ENCODE data around the gene STK39.

Gene STK39

DNA sequence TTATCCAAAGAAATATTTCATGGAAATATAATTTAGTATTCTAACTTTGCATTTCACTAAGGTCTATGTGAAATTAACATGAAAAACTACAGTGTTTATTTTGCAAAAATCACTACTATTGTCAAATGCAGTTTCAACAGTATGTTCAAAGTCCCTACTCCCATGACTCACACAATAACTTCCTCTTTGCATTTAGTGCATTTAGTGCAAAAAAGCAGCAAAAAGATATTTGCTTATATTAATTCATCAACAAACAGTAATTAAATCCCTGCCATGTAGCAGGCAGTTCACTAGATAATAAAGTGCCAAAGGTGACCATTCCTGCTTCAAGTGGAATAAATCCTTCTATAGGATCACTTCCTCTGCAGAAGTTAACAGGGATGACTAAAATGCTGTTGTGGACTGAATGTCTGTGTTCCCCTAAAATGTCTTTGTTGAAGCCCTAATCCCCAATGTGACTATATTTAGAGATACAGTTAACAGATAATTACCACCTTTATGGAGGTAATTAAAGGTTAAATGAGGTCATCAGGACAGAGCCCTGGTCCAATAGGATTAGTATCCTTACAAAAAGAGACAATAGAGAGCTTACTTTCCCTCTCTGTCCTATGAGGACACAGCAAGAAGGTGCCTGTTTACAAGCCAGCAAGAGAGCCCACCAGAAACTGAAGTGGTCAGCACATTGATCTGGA is 61.7 kb downstream of the STK39 start:
- DNase-seq = no peak
- Histone ChIP-seq H3K27ac (ENCODE audit: low read length) (no peak overlapping the region), H3K79me2 (ENCODE audit: insufficient read depth, low read length) (peaks cover 15% of the 10 kb centered on the region; the same call in 1 of the 2 replicates), H3K9me3 (ENCODE audit: insufficient read depth, low read length, severe bottlenecking) (no peaks in the 10 kb centered on the region), H3K4me3 (ENCODE audit: low read depth in 1 of 2, low read length in 2 of 2) (no peak overlapping the region), H4K20me1 (ENCODE audit: insufficient read depth, low read length) (peaks cover 17% of the 10 kb centered on the region; the same call in 1 of the 2 replicates), H3K4me2 (ENCODE audit: insufficient read depth, low read length) (no peak overlapping the region), H3K27me3 (ENCODE audit: insufficient read depth, low read length, poor library complexity) (no peaks in the 10 kb centered on the region), H3K4me1 (ENCODE audit: insufficient read depth, low read length) (peaks cover 7% of the 10 kb centered on the region; the same call in 1 of the 2 replicates), H3K36me3 (ENCODE audit: insufficient read depth, low read length) (peaks cover 9% of the 10 kb centered on the region), H2AFZ (ENCODE audit: low read depth, low read length) (no peak overlapping the region), H3K9ac (ENCODE audit: low read depth, low read length) (no peak overlapping the region)
- ATAC-seq (ENCODE audit: insufficient read depth, low read depth) = no peak
- TF ChIP-seq CTCF (IDR thresholded peaks at IDR 0.05; ENCODE audit: borderline replicate concordance, extremely low read depth, low read length, poor library complexity, severe bottlenecking) (no peak), EZH2 (IDR thresholded peaks at IDR 0.05; ENCODE audit: borderline replicate concordance, low read depth, low read length, severe bottlenecking) (no peak)

GRCh38 chr2:168184681-168185513 is 62.5 kb downstream of the STK39 start:
- no peak for TF ChIP-seq CTCF (IDR thresholded peaks at IDR 0.05; ENCODE audit: borderline replicate concordance, extremely low read depth, low read length, poor library complexity, severe bottlenecking)
- TF ChIP-seq EZH2 (IDR thresholded peaks at IDR 0.05; ENCODE audit: borderline replicate concordance, low read depth, low read length, severe bottlenecking) = no peak
- no peak for ATAC-seq (ENCODE audit: insufficient read depth, low read depth)
- peaks cover 9% of the 10 kb centered on the region for H3K36me3 ChIP-seq (ENCODE audit: insufficient read depth, low read length)
- no peaks in the 10 kb centered on the region for H3K27me3 ChIP-seq (ENCODE audit: insufficient read depth, low read length, poor library complexity)
- H3K27ac ChIP-seq (ENCODE audit: low read length) = no peak overlapping the region
- DNase-seq = no peak
- H4K20me1 ChIP-seq (ENCODE audit: insufficient read depth, low read length) = peaks cover 13% of the 10 kb centered on the region; the same call in 1 of the 2 replicates
- H3K9me3 ChIP-seq (ENCODE audit: insufficient read depth, low read length, severe bottlenecking) = no peaks in the 10 kb centered on the region
- H3K79me2 ChIP-seq (ENCODE audit: insufficient read depth, low read length) = peaks cover 9% of the 10 kb centered on the region; the same call in 1 of the 2 replicates
- no peak overlapping the region for H3K4me2 ChIP-seq (ENCODE audit: insufficient read depth, low read length)
- no peak overlapping the region for H2AFZ ChIP-seq (ENCODE audit: low read depth, low read length)
- H3K4me1 ChIP-seq (ENCODE audit: insufficient read depth, low read length) = peaks cover 5% of the 10 kb centered on the region; the same call in 1 of the 2 replicates
- no peak overlapping the region for H3K9ac ChIP-seq (ENCODE audit: low read depth, low read length)
- no peak overlapping the region for H3K4me3 ChIP-seq (ENCODE audit: low read depth in 1 of 2, low read length in 2 of 2)

DNA sequence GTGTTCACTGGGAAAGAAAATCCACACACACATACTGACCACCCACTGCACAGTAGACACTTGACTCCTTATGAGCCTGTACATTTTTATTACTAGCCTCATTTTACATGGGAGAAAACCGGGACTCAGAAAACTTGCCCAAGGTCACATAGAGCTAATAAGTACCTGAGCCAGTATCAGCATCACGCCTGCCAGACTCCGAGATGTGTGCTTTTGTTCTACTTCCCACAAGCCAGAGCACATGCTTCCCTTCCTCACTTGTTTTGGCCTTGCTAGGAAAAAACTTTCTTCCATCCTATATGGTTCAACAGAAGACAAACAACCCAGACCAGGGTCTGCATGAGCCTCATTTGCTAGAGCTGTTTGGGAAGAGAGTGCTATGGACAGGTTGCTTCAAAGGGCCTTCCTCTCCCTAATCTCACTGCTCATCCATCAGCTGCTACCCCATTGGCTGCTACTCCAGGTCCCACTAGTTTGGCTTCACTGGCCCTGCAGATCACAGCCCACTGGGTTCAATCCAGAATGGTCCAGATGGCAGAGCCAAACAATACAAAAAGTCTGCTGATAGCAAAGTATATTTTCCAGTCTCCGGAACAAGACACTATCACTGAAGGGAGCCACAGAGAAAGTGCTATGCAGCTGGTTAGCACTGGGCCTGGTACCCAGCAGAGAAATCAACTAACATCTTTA is 63.9 kb downstream of the STK39 start:
- Histone ChIP-seq H3K9ac (ENCODE audit: low read depth, low read length) (no peak overlapping the region), H3K79me2 (ENCODE audit: insufficient read depth, low read length) (peaks cover 8% of the 10 kb centered on the region; the same call in 1 of the 2 replicates), H3K27ac (ENCODE audit: low read length) (no peak overlapping the region), H3K27me3 (ENCODE audit: insufficient read depth, low read length, poor library complexity) (no peaks in the 10 kb centered on the region), H3K9me3 (ENCODE audit: insufficient read depth, low read length, severe bottlenecking) (no peaks in the 10 kb centered on the region), H2AFZ (ENCODE audit: low read depth, low read length) (no peak overlapping the region), H3K4me3 (ENCODE audit: low read depth in 1 of 2, low read length in 2 of 2) (no peak overlapping the region), H3K36me3 (ENCODE audit: insufficient read depth, low read length) (peaks cover 20% of the 10 kb centered on the region), H4K20me1 (ENCODE audit: insufficient read depth, low read length) (peaks cover 19% of the 10 kb centered on the region; the same call in 1 of the 2 replicates), H3K4me2 (ENCODE audit: insufficient read depth, low read length) (no peak overlapping the region), H3K4me1 (ENCODE audit: insufficient read depth, low read length) (peaks cover 11% of the 10 kb centered on the region)
- ATAC-seq (ENCODE audit: insufficient read depth, low read depth) = no peak
- TF ChIP-seq EZH2 (IDR thresholded peaks at IDR 0.05; ENCODE audit: borderline replicate concordance, low read depth, low read length, severe bottlenecking) (no peak), CTCF (IDR thresholded peaks at IDR 0.05; ENCODE audit: borderline replicate concordance, extremely low read depth, low read length, poor library complexity, severe bottlenecking) (no peak)
- DNase-seq = no peak
